ENCODE data around the gene ELAVL1. TPM values are rescaled to one million over a fixed set of nuclear protein-coding genes. Genes with fewer than 3 reads are reported as not detected.

Gene ELAVL1
- total and polyA plus RNA-seq, 7 donors = 15.8 to 31.0 (median 20.3) TPM

- Histone ChIP-seq H3K27ac (peak overlapping the region; percentile 69 to 92 (median 84)), H3K36me3 (peaks cover 0 to 3% (median 0%) of the 10 kb centered on the region in 4 donors), H3K9me3 (no peaks in the 10 kb centered on the region), H3K27me3 (no peaks in the 10 kb centered on the region), H3K4me3 (peak overlapping the region; percentile 63 to 85 (median 67)), H3K4me1 (peaks cover 0 to 57% (median 51%) of the 10 kb centered on the region in 4 donors)
- intact Hi-C loops (cut with DNase I) = loop anchor here (5.0 to 10.0 kb wide), 2 partner anchors 150 to 247 kb away; no protein-coding TSS in a partner anchor
- no peak for TF ChIP-seq EP300 (IDR thresholded peaks at IDR 0.05)
- TF ChIP-seq POLR2AphosphoS5 (IDR thresholded peaks at IDR 0.05) = no peak
- no peak for TF ChIP-seq CTCF (IDR thresholded peaks at IDR 0.05)
- no peak for TF ChIP-seq POLR2A (IDR thresholded peaks at IDR 0.05)
- no peak for DNase-seq
- WGBS, 2 donors = 1% methylated on average over 74 of the region's 74 CpGs
Observed at GRCh38 chr19:8004723-8005513, 523 bp downstream of the ELAVL1 start.

DNA sequence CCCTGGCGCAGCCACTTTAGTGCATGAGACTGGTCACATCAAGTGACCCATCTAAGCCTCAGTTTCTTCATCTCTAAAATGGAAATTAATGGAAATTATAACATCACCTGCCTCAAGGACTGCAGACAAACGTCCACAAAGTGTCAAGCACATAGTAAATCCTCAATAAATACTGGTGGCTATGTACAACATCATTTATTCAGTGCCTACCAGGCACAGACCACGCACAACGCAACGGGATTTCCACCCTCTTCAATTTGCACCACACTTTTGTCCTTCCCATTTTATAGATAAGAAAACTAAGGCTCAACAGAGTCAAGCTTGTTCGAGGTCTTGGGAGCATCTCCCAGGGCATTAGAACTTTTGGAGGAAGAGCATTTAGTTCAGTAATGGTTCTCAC is 1.4 kb downstream of the ELAVL1 start:
- Histone ChIP-seq H3K27ac (peak overlapping the region in 1 of 4 donors; percentile 83), H3K9me3 (no peaks in the 10 kb centered on the region), H3K27me3 (no peaks in the 10 kb centered on the region), H3K4me3 (peak overlapping the region in 3 of 4 donors; percentile 63 to 85 (median 68)), H3K36me3 (peaks cover 0 to 5% (median 0%) of the 10 kb centered on the region in 4 donors), H3K4me1 (peaks cover 0 to 66% (median 54%) of the 10 kb centered on the region in 4 donors)
- TF ChIP-seq POLR2AphosphoS5 (IDR thresholded peaks at IDR 0.05) (no peak), CTCF (IDR thresholded peaks at IDR 0.05) (no peak), POLR2A (IDR thresholded peaks at IDR 0.05) (no peak), EP300 (IDR thresholded peaks at IDR 0.05) (no peak)
- WGBS, 2 donors = 63 to 65% methylated on average over 6 of the region's 6 CpGs
- intact Hi-C loops (cut with DNase I) = loop anchor here (5.0 to 10.0 kb wide), 2 partner anchors 149 to 248 kb away; no protein-coding TSS in a partner anchor
- no peak for DNase-seq

- Histone ChIP-seq H3K36me3 (peaks cover 0 to 7% (median 0%) of the 10 kb centered on the region in 4 donors), H3K4me1 (peaks cover 0 to 74% (median 66%) of the 10 kb centered on the region in 4 donors), H3K4me3 (peak overlapping the region in 3 of 4 donors; percentile 24 to 34 (median 29)), H3K27ac (peak overlapping the region; percentile 70 to 79 (median 75)), H3K27me3 (no peaks in the 10 kb centered on the region), H3K9me3 (no peaks in the 10 kb centered on the region)
- 10 to 11% methylated on average over 27 of the region's 27 CpGs for WGBS, 2 donors
- TF ChIP-seq EP300 (IDR thresholded peaks at IDR 0.05) = no peak
- TF ChIP-seq POLR2AphosphoS5 (IDR thresholded peaks at IDR 0.05) = no peak
- TF ChIP-seq CTCF (IDR thresholded peaks at IDR 0.05) = peak; percentile 79 to 98 (median 86)
- no peak for TF ChIP-seq POLR2A (IDR thresholded peaks at IDR 0.05)
- peak; percentile 88 for DNase-seq
- intact Hi-C loops (cut with DNase I) = loop anchor here (1.0 to 10.0 kb wide), 3 partner anchors 58 to 250 kb away; no protein-coding TSS in a partner anchor
Observed at GRCh38 chr19:8001995-8002849, 3.2 kb downstream of the ELAVL1 start.

GRCh38 chr19:8001651-8001994 is 3.8 kb downstream of the ELAVL1 start:
- Histone ChIP-seq H3K27me3 (no peaks in the 10 kb centered on the region), H3K27ac (peak overlapping the region; percentile 70 to 79 (median 75)), H3K4me3 (peak overlapping the region in 2 of 4 donors; percentile 29 to 34), H3K9me3 (no peaks in the 10 kb centered on the region), H3K4me1 (peaks cover 0 to 74% (median 66%) of the 10 kb centered on the region in 4 donors), H3K36me3 (peaks cover 0 to 7% (median 0%) of the 10 kb centered on the region in 4 donors)
- intact Hi-C loops (cut with DNase I) = loop anchor here (5.0 to 10.0 kb wide), 2 partner anchors 147 to 251 kb away; no protein-coding TSS in a partner anchor
- TF ChIP-seq CTCF (IDR thresholded peaks at IDR 0.05) = no peak
- TF ChIP-seq POLR2AphosphoS5 (IDR thresholded peaks at IDR 0.05) = no peak
- TF ChIP-seq POLR2A (IDR thresholded peaks at IDR 0.05) = no peak
- no peak for TF ChIP-seq EP300 (IDR thresholded peaks at IDR 0.05)
- no peak for DNase-seq
- 86 to 89% methylated on average over 5 of the region's 5 CpGs for WGBS, 2 donors
